ENCODE measurements around the gene FOXL2. TPM values are rescaled to one million over a fixed set of nuclear protein-coding genes. Genes with fewer than 3 reads are reported as not detected.

The FOXL2 gene
- total RNA-seq, 4 donors from 2014 or later: not detected

DNA sequence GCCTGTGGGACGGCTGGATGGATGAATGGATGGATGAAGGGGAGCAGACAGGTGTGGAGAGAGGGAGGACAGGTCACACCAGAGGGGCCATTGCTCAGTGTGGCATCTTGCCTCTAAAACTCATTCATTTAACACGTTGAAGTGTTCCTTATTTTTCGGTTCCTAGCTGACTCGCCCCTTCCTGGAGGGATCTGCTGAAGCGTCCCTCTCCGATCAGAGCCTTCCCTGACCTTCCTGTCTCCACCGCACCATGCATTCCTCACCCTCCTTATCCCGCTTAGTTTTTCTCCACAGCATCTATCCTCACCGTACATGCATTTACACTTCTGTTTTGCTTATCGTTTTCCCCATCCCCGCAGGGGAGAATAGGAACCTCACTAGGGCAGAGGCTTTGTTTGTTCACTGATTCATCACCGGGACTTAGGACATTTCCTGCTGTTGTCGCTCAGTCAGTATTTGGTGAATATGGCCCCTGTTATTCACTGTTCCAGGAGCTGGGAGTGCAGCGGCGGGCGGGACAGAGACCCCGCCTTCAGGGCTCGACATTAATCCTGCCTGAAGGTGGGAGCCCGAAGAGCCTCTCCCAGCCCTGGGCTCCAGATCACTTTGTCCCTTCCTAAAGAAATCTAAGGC is 32.0 kb downstream of the FOXL2 start:
- DNase-seq (ENCODE audit: low spot score) (no peak), ATAC-seq (ENCODE audit: low FRiP score) (peak; percentile 11)
- TF ChIP-seq, protein P1, sequence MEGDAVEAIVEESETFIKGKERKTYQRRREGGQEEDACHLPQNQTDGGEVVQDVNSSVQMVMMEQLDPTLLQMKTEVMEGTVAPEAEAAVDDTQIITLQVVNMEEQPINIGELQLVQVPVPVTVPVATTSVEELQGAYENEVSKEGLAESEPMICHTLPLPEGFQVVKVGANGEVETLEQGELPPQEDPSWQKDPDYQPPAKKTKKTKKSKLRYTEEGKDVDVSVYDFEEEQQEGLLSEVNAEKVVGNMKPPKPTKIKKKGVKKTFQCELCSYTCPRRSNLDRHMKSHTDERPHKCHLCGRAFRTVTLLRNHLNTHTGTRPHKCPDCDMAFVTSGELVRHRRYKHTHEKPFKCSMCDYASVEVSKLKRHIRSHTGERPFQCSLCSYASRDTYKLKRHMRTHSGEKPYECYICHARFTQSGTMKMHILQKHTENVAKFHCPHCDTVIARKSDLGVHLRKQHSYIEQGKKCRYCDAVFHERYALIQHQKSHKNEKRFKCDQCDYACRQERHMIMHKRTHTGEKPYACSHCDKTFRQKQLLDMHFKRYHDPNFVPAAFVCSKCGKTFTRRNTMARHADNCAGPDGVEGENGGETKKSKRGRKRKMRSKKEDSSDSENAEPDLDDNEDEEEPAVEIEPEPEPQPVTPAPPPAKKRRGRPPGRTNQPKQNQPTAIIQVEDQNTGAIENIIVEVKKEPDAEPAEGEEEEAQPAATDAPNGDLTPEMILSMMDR (IDR thresholded peaks at IDR 0.05): no peak

DNA sequence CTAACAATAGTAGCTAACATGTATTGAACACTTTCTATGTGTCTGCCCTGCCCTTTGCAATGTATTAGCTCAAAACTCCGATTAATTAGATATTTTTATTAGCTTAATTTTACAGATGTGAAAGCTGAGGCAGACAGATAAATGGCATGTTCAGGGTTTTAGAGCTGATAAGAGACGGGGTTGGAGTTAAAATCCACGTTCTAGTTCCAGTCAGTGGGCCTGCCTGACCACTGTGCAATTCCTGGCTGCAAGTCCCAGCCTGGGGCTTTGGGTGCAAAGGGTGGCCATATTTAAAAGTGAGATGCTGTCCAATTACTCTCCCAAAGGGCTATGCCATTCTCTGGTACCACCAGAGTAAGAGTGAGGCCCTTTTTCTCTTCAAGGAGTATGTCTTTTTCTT is 33.2 kb downstream of the FOXL2 start:
- TF ChIP-seq, protein P1 (IDR thresholded peaks at IDR 0.05): no peak
- no peak for ATAC-seq (ENCODE audit: low FRiP score)
- DNase-seq (ENCODE audit: low spot score): no peak

DNA sequence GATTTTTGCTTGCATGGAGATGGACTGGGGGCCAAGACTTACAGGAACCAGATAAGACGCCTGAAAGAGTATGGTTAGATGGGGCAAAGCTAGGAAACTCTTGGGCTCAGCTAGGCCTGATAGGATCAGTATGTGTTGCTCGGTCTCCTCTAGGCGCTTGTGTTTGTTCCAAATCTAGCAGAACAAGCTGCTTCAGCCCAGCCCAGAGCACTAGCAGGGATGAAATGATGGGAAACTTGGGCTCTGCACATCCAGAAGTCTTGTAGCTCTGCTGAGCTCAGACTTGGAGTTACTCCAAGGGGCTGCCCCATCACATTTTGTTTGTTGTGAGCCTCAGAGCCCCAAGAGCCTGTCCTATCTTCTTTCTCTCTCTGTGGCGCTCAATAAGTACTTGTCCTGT is 34.7 kb downstream of the FOXL2 start:
- DNase-seq (ENCODE audit: low spot score) (no peak), ATAC-seq (ENCODE audit: low FRiP score) (no peak)
- TF ChIP-seq, protein P1 (IDR thresholded peaks at IDR 0.05): no peak

DNA sequence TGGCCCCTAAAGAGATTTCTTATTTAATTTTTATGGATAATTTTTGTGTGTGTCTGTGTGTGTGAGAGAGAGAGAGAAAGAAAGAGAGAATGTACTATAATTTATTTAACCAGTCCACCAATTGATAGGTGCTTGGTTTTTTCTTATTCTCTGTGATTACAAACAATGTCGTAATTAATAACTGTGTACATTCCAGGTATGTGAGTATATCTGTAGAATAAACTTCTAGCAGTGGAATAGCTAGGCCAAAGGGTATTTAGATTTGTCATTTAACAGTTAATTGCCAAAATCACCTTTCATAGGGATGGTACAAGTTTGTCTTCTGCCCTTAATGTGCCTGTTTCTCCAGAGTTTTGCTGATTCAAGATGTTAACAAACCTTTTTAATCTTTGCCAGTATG is 35.3 kb downstream of the FOXL2 start:
- TF ChIP-seq, protein P1 (IDR thresholded peaks at IDR 0.05): no peak
- no peak for DNase-seq (ENCODE audit: low spot score)
- ATAC-seq (ENCODE audit: low FRiP score): no peak

DNA sequence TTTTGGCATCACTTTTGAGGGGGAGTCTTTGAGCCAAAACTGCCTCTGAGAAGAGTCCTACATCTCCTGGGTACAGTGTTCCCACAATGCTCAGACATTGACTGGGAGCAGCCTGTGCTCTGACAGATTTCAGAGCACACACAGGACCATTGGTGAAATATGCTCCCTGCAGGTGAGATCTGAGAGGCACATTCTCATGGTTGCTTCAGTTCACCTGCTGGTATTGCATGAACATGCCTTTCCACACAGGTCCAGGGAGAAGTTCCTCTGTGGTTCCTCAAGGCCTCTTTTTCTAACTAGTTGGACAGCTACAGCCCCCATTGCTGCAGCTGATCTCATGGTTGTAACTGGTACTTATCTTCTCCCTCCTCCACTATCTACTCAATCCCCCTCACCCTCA is 37.0 kb downstream of the FOXL2 start:
- no peak for DNase-seq (ENCODE audit: low spot score)
- TF ChIP-seq, protein P1 (IDR thresholded peaks at IDR 0.05): no peak
- ATAC-seq (ENCODE audit: low FRiP score): no peak

DNA sequence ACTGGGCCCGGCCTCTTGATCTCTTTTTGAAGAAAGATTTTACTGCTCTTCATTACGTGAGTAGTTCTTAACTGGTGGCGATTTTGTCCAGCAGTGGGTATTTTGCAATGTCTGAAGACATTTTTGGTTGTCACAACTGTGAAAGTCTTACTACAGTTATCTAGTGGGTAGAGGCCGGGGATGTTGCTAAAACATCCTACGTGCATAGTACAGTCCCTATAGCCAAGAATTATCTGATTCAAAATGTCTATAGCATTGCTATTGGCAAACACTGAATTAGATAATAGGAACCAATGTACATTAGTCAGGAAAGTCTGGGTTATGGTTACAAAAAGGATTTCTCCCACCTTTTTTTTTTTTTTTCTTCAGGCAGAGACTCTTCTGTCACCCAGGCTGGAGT is 38.1 kb downstream of the FOXL2 start:
- DNase-seq (ENCODE audit: low spot score) (no peak), ATAC-seq (ENCODE audit: low FRiP score) (no peak)
- TF ChIP-seq, protein P1 (IDR thresholded peaks at IDR 0.05): no peak

DNA sequence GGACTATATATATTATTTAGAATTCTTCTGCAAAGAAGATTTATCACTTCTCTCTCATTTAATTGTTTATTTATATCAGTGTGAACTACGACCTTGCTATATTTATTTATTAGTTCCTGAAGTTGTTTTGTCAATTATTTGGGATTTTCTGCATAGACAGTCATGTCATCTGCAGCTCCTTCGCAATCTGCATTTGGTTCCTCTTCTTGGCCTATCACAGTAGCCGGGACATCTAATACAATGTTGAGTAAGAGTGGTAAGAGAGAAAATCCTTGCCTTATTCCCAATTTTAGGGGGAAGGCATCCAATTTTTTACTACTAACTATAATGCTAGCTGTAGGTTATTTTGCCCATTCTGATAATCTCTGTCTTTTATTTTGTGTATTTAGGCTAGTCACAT is 39.4 kb downstream of the FOXL2 start:
- no peak for ATAC-seq (ENCODE audit: low FRiP score)
- DNase-seq (ENCODE audit: low spot score): no peak
- TF ChIP-seq, protein P1 (IDR thresholded peaks at IDR 0.05): no peak
